ENCODE measurements around the gene VPS37B. TPM values are rescaled to one million over a fixed set of nuclear protein-coding genes. Genes with fewer than 3 reads are reported as not detected.

VPS37B gene
- total and polyA plus RNA-seq, 10 of the 15 experiments (the other 5 are each of a cell fraction or from before 2014, with no cell fraction given), result 0.66 to 68.6 (median 39.6) TPM

DNA sequence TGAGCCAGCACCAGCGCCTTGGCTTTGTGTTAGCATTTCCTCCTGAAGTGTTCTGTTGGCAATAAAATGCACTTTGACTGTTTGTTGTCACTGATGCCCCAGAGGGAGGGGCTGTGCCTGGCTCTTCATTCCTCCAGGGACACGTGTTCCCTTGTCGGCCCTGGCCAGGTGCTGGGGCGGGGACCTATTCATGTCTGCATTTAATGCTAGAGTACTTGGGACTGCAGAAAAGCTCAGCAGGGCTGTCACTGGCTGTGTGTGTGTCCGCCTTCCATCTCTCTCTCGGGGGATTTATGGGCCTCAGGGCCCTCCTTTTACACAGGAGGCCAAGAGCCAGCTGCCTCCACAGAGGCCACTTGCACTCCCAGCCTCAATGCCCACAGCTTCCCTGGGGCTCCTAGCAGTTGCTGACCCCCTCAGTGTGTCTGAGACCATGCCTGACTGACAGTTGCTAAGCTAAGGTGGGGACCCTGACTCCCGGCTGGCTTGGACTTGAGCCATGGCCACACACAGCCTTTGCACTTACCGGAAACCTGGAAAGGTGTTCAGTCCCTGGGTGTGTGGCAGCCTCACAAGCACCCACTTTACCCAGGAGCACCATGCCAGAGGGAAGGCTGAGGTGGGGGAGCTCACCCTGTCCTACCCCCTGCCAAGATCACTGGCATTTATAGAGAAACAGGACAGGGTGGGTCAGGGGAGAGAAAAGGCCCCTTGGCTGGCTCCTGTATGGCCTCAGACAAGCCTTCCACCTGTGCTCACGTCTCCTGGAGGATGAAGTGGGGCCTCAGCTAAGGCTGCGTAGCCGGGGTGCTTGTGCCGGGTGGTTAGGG is 32.8 kb downstream of the VPS37B start:
- no peak for TF ChIP-seq NKRF (conservative IDR thresholded peaks at IDR 0.05)
- peak; percentile 39; the same call in 1 of the 2 replicates for TF ChIP-seq POLR2A (IDR thresholded peaks at IDR 0.05; ENCODE audit: low read depth, low read length)
- Histone ChIP-seq H2AFZ (ENCODE audit: control insufficient read depth, low read depth, low read length) (no peak overlapping the region), H3K9ac (ENCODE audit: control insufficient read depth, insufficient read depth, low read length) (no peak overlapping the region), H3K36me3 (ENCODE audit: control insufficient read depth in 2 of 2, insufficient read depth in 2 of 2, low read length in 1 of 2) (peaks cover 2 to 22% of the 10 kb centered on the region in 2 experiments; a peak in 2 of 4 replicates), H3K79me2 (ENCODE audit: control insufficient read depth, insufficient read depth, low read length) (no peaks in the 10 kb centered on the region), H3K4me3 (no peak overlapping the region), H4K20me1 (ENCODE audit: control insufficient read depth, insufficient read depth) (no peaks in the 10 kb centered on the region), H3K9me3 (replicated peaks; ENCODE audit: control insufficient read depth, insufficient read depth, low read length) (no peaks in the 10 kb centered on the region), H3K27ac (ENCODE audit: control insufficient read depth, insufficient read depth) (no peak overlapping the region), H3K4me1 (ENCODE audit: control insufficient read depth, insufficient read depth, low read length) (no peaks in the 10 kb centered on the region), H3K4me2 (ENCODE audit: control insufficient read depth, insufficient read depth) (no peak overlapping the region), H3K27me3 (replicated peaks in 1 of 2; ENCODE audit: control insufficient read depth in 2 of 2, insufficient read depth in 2 of 2, low read length in 1 of 2) (no peaks in the 10 kb centered on the region)
- 54% methylated on average over 12 of the region's 12 CpGs for WGBS (ENCODE audit: insufficient coverage, insufficient replicate concordance, low lambda C conversion rate, missing lambda C conversion rate)
- FAIRE-seq (no peak), DNase-seq (ENCODE audit: low read depth, low spot score) (no peak), ATAC-seq (no peak)
- in situ Hi-C loops (cut with MboI) (loop anchor here (25.0 kb wide), 1 partner anchor 374 kb away; the partner anchor contains the start of genes MPHOSPH9 and MTRFR), intact Hi-C loops (cut with micrococcal nuclease; ENCODE audit: unreplicated experiment) (no loop called here)
- ChIA-PET POLR2A (no interaction called here), RAD21 (ENCODE audit: unreplicated experiment) (interaction anchor here (2.3 kb wide), 1 partner anchor 31 kb away, joined by 6 read pairs; no protein-coding TSS in a partner anchor), SMC1A (ENCODE audit: uncharacterized antibody, unreplicated experiment) (interaction anchor here (8.4 kb wide), 1 partner anchor 90 kb away, joined by 100 read pairs; no protein-coding TSS in a partner anchor), CTCF (interaction anchor here (0.9 to 2.6 kb wide), 4 partner anchors 8 to 89 kb away, joined by 3 to 14 read pairs (median 6); no protein-coding TSS in a partner anchor)
- no TSS peak for BruUV-seq (replicated peaks)

Data from GM12878 (cell line).